Measurements from ENCODE around the gene LIMK2. TPM values are rescaled to one million over a fixed set of nuclear protein-coding genes. Genes with fewer than 3 reads are reported as not detected.
A peak's percentile ranks its signal among the peaks of the same experiment; 100 is the strongest.

Gene LIMK2
- total and polyA plus RNA-seq, 10 donors = 6.1 to 182 (median 60.6) TPM

DNA sequence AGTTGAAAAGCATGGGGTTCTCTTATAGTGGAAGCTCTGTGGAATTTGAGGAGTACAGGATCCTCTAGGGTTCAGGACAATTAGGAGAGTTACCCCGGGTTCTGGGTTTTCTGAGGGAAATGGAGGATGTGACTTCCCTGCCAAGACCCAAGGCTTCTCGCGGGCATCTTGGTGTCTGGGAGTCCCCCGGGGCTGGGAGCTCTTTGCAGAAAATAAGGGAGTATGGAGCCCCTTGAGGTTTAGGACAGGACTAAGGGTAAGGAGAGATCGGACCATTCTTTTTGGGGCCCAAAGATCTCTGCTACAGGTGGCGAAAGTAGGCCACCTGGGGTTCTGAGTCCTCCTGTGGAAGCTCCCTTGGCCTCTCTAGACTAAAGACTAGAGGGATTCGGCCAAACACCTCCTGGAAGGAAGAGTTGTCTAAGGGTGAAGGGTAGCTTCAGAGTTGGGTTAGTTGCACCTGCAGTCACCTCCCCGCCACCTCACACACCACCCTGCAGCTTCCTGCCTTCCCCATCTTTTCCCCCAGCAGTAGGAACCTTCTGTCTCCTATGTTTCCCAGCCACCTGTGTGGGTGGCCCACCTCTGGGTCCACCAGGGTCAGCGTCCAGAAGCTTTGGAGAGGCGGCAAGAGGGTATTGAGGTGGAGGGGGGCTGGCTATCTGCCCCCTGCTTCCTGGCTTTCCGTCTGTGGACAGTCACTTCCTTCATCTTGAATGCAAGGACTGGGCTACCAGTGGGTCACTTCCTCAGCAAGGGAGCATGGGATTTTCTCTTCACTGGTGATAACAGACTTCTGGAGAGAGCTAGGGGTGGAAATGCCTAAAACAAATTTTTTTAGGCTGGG, 908 bp downstream of the LIMK2 start:
- peak overlapping the region; percentile 70 to 94 (median 87) for H3K27ac ChIP-seq
- WGBS, 5 donors = 20 to 29% (median 26%) methylated on average over 11 of the region's 11 CpGs
- peaks cover 22 to 80% (median 60%) of the 10 kb centered on the region in 6 donors for H3K4me1 ChIP-seq
- H3K9me3 ChIP-seq = no peaks in the 10 kb centered on the region
- peak; percentile 80 for DNase-seq
- H3K27me3 ChIP-seq (replicated peaks in 1 of 7) = no peaks in the 10 kb centered on the region
- TF ChIP-seq POLR2AphosphoS5 (IDR thresholded peaks at IDR 0.05) = peak; percentile 18 to 42 (median 21)
- TF ChIP-seq, protein P1, sequence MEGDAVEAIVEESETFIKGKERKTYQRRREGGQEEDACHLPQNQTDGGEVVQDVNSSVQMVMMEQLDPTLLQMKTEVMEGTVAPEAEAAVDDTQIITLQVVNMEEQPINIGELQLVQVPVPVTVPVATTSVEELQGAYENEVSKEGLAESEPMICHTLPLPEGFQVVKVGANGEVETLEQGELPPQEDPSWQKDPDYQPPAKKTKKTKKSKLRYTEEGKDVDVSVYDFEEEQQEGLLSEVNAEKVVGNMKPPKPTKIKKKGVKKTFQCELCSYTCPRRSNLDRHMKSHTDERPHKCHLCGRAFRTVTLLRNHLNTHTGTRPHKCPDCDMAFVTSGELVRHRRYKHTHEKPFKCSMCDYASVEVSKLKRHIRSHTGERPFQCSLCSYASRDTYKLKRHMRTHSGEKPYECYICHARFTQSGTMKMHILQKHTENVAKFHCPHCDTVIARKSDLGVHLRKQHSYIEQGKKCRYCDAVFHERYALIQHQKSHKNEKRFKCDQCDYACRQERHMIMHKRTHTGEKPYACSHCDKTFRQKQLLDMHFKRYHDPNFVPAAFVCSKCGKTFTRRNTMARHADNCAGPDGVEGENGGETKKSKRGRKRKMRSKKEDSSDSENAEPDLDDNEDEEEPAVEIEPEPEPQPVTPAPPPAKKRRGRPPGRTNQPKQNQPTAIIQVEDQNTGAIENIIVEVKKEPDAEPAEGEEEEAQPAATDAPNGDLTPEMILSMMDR (IDR thresholded peaks at IDR 0.05 in 8 of 11, conservative IDR thresholded peaks at IDR 0.05 in 3 of 11) = no peak
- intact Hi-C loops (cut with DNase I; ENCODE audit: low total_unique reads) = loop anchor here (10.0 kb wide), 1 partner anchor 62 kb away; no protein-coding TSS in a partner anchor
- H3K36me3 ChIP-seq = peaks cover 0 to 21% (median 0%) of the 10 kb centered on the region in 6 donors
- H3K4me3 ChIP-seq = peak overlapping the region; percentile 61 to 95 (median 84)

DNA sequence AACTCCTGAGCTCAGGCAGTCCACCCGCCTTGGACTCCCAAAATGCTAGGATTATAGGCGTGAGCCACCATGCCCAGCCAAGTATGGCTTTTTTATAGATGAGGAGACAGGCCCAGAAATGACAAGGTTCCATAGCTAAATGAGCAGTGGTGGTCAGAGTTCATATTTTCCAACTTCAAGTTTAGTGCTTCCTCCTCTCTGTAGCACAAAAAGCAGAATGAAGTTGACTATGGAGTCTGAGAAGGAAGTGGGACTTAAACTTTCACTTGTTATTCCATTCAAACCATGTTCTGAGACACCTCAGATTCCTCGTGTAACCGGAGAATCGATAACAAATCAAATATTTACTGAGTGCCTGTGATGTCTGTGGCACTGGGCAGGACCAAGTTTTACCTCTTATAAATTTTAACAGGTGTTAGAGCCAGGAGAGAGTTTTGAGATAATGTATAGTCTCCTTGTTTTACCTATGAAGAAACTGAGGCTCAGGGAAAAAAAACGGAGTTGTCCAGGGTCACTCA, 3.0 kb downstream of the LIMK2 start:
- no peak overlapping the region for H3K4me3 ChIP-seq
- no peak for TF ChIP-seq POLR2A (IDR thresholded peaks at IDR 0.05)
- peak overlapping the region in 3 of 8 donors; percentile 90 to 94 (median 94) for H3K27ac ChIP-seq
- intact Hi-C loops (cut with DNase I; ENCODE audit: low total_unique reads) = loop anchor here (10.0 kb wide), 1 partner anchor 60 kb away; no protein-coding TSS in a partner anchor
- no peaks in the 10 kb centered on the region for H3K27me3 ChIP-seq (replicated peaks in 1 of 7)
- H3K9me3 ChIP-seq = no peaks in the 10 kb centered on the region
- H3K4me1 ChIP-seq = peaks cover 22 to 97% (median 77%) of the 10 kb centered on the region in 6 donors
- DNase-seq = no peak
- H3K36me3 ChIP-seq = peaks cover 0 to 21% (median 0%) of the 10 kb centered on the region in 6 donors
- WGBS, 5 donors = 92 to 97% (median 93%) methylated on average over 6 of the region's 6 CpGs

DNA sequence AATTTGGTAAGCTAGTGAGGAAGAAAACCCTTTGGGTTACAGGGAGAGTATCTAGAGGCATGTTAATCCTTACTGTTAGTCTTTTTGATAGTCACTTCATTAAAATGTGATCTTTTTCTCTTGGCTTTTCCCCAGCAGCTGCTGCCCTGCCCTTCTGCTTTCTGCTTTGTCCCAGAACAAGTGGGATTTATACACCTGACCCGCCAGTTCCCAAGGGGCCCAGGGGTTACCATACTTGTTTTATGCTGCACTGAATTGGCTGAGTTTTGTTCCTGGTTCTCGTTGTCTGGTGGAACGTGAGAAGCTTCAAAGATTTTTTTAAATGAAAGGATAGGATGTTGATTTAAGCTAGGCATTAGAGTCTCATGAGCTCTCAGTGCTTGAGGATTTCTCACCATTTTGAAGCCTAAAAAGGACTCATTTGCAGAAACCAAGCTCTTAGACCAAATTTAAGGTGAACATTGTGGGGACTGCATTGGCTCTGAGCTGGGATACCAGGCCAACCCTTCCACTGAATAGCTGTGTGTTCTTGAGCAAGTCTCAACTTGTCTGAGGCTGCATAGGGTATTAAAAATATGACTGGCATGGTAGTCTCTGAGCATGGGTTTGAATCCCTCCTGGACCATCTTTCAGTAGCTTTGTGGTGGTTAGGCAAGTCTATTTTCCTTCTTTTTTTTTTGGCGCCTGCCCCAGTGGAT, 6.6 kb downstream of the LIMK2 start:
- intact Hi-C loops (cut with DNase I; ENCODE audit: low total_unique reads) = loop anchor here (10.0 kb wide), 1 partner anchor 56 kb away; no protein-coding TSS in a partner anchor
- peak overlapping the region in 7 of 8 donors; percentile 59 to 94 (median 83) for H3K27ac ChIP-seq
- peaks cover 9 to 100% (median 79%) of the 10 kb centered on the region in 6 donors for H3K4me1 ChIP-seq

DNA sequence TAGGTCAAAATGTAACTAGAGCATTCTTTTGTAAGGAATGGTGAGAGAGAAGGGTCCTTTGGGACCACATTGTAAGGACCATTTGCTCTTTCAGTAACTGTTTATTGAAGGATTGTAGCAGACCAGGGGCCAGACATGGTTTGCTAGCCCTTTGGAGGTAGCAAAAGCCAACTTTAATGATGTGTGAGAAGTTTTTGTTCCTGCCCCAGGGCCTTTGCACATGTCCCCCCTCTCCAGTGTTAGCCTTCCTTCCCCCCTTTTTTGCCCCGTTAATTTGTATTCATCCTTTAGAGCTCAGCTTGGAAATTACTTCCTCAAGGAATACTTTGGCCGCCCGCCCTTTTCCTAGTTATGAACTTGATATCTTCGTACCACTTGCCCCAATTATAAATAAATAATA, 9.0 kb downstream of the LIMK2 start:
- 90 to 95% (median 92%) methylated on average over 4 of the region's 4 CpGs for WGBS, 5 donors
- no peak for DNase-seq
- H3K27ac ChIP-seq = peak overlapping the region in 7 of 8 donors; percentile 70 to 94 (median 85)
- peak overlapping the region in 1 of 8 donors; percentile 32 for H3K4me3 ChIP-seq
- H3K27me3 ChIP-seq (replicated peaks in 1 of 7) = no peaks in the 10 kb centered on the region
- TF ChIP-seq, protein P1 (IDR thresholded peaks at IDR 0.05 in 8 of 11, conservative IDR thresholded peaks at IDR 0.05 in 3 of 11) = no peak
- TF ChIP-seq POLR2A (IDR thresholded peaks at IDR 0.05) = no peak
- no peak for TF ChIP-seq POLR2AphosphoS5 (IDR thresholded peaks at IDR 0.05)
- H3K36me3 ChIP-seq = peaks cover 0 to 8% (median 4%) of the 10 kb centered on the region in 6 donors
- peaks cover 8 to 97% (median 64%) of the 10 kb centered on the region in 6 donors for H3K4me1 ChIP-seq
- H3K9me3 ChIP-seq = no peaks in the 10 kb centered on the region
- intact Hi-C loops (cut with DNase I; ENCODE audit: low total_unique reads) = no loop called here

More for the DNA sequence above, 6.6 kb downstream of the LIMK2 start:
- no peak for DNase-seq
- no peaks in the 10 kb centered on the region for H3K9me3 ChIP-seq
- H3K36me3 ChIP-seq = peaks cover 0 to 20% (median 0%) of the 10 kb centered on the region in 6 donors
- 62 to 70% (median 67%) methylated on average over 4 of the region's 4 CpGs for WGBS, 5 donors
- no peaks in the 10 kb centered on the region for H3K27me3 ChIP-seq (replicated peaks in 1 of 7)
- no peak for TF ChIP-seq POLR2A (IDR thresholded peaks at IDR 0.05)
- TF ChIP-seq, protein P1 (IDR thresholded peaks at IDR 0.05 in 8 of 11, conservative IDR thresholded peaks at IDR 0.05 in 3 of 11) = no peak
- TF ChIP-seq POLR2AphosphoS5 (IDR thresholded peaks at IDR 0.05) = no peak
- peak overlapping the region in 1 of 8 donors; percentile 31 for H3K4me3 ChIP-seq

Data from spleen (tissue), 11 donors.